ENCODE results near the gene SLC6A9. TPM values are rescaled to one million over a fixed set of nuclear protein-coding genes. Genes with fewer than 3 reads are reported as not detected.

Gene SLC6A9
- total RNA-seq, 1 donor from 2014 or later = 51.6 TPM

- peaks cover 3% of the 10 kb centered on the region for H3K9me3 Mint-ChIP-seq (ENCODE audit: unreplicated experiment)
- no peaks in the 10 kb centered on the region for H3K36me3 Mint-ChIP-seq (ENCODE audit: unreplicated experiment)
- peaks cover 34% of the 10 kb centered on the region for H3K27me3 Mint-ChIP-seq (ENCODE audit: unreplicated experiment)
- H3K4me3 Mint-ChIP-seq (ENCODE audit: unreplicated experiment) = no peak overlapping the region
- no peak for TF ChIP-seq CTCF (IDR thresholded peaks at IDR 0.05)
- H3K4me1 Mint-ChIP-seq (ENCODE audit: unreplicated experiment) = peaks cover 2% of the 10 kb centered on the region
- no peak overlapping the region for H3K27ac Mint-ChIP-seq (ENCODE audit: unreplicated experiment)
- no peak for DNase-seq (ENCODE audit: extremely low spot score, unreplicated experiment)
Observed at GRCh38 chr1:44068442-44068921, 37.2 kb upstream of the SLC6A9 start.

GRCh38 chr1:44067266-44068250, 36.3 kb upstream of the SLC6A9 start:
- Mint-ChIP-seq H3K4me1 (ENCODE audit: unreplicated experiment) (peaks cover 2% of the 10 kb centered on the region), H3K9me3 (ENCODE audit: unreplicated experiment) (peaks cover 3% of the 10 kb centered on the region), H3K27me3 (ENCODE audit: unreplicated experiment) (peaks cover 41% of the 10 kb centered on the region), H3K27ac (ENCODE audit: unreplicated experiment) (no peak overlapping the region), H3K4me3 (ENCODE audit: unreplicated experiment) (no peak overlapping the region), H3K36me3 (ENCODE audit: unreplicated experiment) (no peaks in the 10 kb centered on the region)
- no peak for TF ChIP-seq CTCF (IDR thresholded peaks at IDR 0.05)
- DNase-seq (ENCODE audit: extremely low spot score, unreplicated experiment) = no peak

- Mint-ChIP-seq H3K27me3 (ENCODE audit: unreplicated experiment) (peaks cover 30% of the 10 kb centered on the region), H3K4me3 (ENCODE audit: unreplicated experiment) (no peak overlapping the region), H3K4me1 (ENCODE audit: unreplicated experiment) (no peaks in the 10 kb centered on the region), H3K27ac (ENCODE audit: unreplicated experiment) (no peak overlapping the region), H3K9me3 (ENCODE audit: unreplicated experiment) (no peaks in the 10 kb centered on the region), H3K36me3 (ENCODE audit: unreplicated experiment) (no peaks in the 10 kb centered on the region)
- DNase-seq (ENCODE audit: extremely low spot score, unreplicated experiment) = no peak
- TF ChIP-seq CTCF (IDR thresholded peaks at IDR 0.05) = no peak
Observed at GRCh38 chr1:44062656-44063179, 31.5 kb upstream of the SLC6A9 start.

- H3K27me3 Mint-ChIP-seq (ENCODE audit: unreplicated experiment) = peaks cover 28% of the 10 kb centered on the region
- H3K9me3 Mint-ChIP-seq (ENCODE audit: unreplicated experiment) = no peaks in the 10 kb centered on the region
- DNase-seq (ENCODE audit: extremely low spot score, unreplicated experiment) = no peak
- H3K4me3 Mint-ChIP-seq (ENCODE audit: unreplicated experiment) = no peak overlapping the region
- TF ChIP-seq CTCF (IDR thresholded peaks at IDR 0.05) = no peak
- no peak overlapping the region for H3K27ac Mint-ChIP-seq (ENCODE audit: unreplicated experiment)
- H3K36me3 Mint-ChIP-seq (ENCODE audit: unreplicated experiment) = no peaks in the 10 kb centered on the region
- no peaks in the 10 kb centered on the region for H3K4me1 Mint-ChIP-seq (ENCODE audit: unreplicated experiment)
Observed at GRCh38 chr1:44061857-44062256, 30.6 kb upstream of the SLC6A9 start.

GRCh38 chr1:44060830-44061267, 29.6 kb upstream of the SLC6A9 start:
- Mint-ChIP-seq H3K36me3 (ENCODE audit: unreplicated experiment) (no peaks in the 10 kb centered on the region), H3K4me1 (ENCODE audit: unreplicated experiment) (no peaks in the 10 kb centered on the region), H3K27me3 (ENCODE audit: unreplicated experiment) (peaks cover 25% of the 10 kb centered on the region), H3K9me3 (ENCODE audit: unreplicated experiment) (no peaks in the 10 kb centered on the region), H3K27ac (ENCODE audit: unreplicated experiment) (no peak overlapping the region), H3K4me3 (ENCODE audit: unreplicated experiment) (no peak overlapping the region)
- no peak for DNase-seq (ENCODE audit: extremely low spot score, unreplicated experiment)
- TF ChIP-seq CTCF (IDR thresholded peaks at IDR 0.05) = no peak

Measured in osteocyte (in vitro differentiated cells).